Hypothalamus (tissue), 51 donors: ENCODE measurements around the gene CRABP1.

Experiments
- DNase-seq, 51 donors: peaks; one replicate each; lab custom pipeline; 2025; lab: John Stamatoyannopoulos, UW

Gene CRABP1

DNA sequence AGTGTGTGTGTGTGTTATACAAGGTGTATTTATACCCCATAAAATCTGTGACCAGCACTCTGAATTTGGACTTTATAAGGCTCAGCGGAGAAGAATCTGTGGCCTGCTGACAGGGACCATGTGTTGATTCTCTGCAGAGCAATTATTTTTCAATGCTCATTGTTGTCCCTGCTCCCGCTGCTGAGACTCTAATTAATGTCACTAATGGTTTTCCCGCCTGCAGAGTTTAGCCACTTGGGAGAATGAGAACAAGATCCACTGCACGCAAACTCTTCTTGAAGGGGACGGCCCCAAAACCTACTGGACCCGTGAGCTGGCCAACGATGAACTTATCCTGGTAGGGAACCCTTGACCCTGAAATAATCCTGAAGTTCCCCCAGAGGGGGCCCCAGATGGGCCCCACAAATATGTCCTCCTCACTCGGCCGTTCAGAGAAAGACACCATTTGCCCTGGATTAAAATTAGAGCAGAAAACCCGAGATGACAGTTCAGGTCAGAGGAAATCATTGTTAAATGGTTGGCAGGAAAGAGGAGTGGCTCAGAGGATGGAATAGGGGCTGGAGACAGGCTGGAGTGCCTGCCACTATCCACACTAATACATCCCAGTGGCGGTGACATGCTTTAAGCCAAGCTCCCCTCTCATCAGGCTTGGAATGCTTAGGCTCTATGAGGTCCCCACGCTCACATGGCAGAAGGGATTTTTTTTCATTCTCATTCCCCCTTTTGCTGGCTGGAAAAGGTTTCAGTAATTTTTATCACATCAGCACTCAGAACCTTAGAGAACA, 3.3 kb downstream of the CRABP1 start:
- DNase-seq: no peak

DNA sequence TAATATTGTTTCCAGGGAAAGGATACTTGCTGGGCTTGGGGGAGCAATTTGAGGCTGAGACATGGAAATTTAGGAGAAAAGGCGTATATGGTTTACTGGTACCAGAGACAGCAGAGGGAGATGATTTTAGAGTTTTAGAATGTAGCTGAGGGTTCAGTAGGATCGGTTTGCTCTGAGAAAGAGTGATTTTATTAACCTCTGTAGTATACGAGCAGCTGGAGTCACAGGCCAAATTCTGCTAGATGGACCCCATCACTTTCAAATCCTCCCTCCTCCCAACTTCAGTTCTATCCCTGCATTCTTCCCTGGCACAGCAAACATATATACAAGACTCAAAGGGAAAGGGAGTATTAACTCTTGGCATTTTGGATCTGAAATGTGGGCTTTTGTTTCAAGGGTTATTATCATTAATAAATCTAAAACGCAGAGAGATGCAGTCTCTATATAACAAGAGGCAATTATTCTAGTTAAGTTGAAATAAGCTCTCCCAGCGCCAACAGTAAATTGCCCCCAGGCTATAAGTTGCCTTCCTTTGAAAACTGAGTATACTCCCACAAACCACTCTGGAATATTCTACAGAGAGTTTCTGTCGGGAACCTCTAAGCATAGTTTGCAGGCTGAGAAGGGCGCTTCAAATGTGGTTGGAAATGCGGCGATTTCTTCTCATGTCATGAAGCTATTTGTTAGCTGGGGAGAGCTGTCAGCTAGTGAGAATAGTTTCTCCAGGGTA, 5.4 kb downstream of the CRABP1 start:
- DNase-seq: no peak

- no peak for DNase-seq
Observed at GRCh38 chr15:78347586-78348543, 7.7 kb downstream of the CRABP1 start.

DNA sequence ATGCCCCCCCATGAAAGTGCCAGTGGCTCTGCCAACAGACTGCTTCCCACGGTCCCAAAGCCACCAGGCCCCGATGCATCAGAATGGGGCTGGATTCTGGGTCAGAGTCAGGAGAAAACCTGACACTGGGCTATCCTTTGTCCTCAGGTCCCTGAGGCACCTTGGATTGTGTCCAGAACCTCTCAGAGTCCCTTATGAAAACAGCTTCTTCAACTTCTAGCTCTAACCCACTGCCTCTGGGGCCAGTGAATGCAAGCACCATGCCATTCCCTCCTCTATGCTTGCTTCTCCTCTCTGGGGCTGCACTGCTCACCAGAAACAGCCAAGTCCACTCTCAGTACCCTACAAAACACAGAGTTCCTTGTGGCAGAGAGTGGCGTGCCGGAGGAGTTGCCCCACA, 9.9 kb downstream of the CRABP1 start:
- peak in 1 of 51 donors; percentile 8 for DNase-seq

- no peak for DNase-seq
Observed at GRCh38 chr15:78351539-78351938, 11.4 kb downstream of the CRABP1 start.

GRCh38 chr15:78353093-78353492, 12.9 kb downstream of the CRABP1 start:
- DNase-seq: no peak

DNA sequence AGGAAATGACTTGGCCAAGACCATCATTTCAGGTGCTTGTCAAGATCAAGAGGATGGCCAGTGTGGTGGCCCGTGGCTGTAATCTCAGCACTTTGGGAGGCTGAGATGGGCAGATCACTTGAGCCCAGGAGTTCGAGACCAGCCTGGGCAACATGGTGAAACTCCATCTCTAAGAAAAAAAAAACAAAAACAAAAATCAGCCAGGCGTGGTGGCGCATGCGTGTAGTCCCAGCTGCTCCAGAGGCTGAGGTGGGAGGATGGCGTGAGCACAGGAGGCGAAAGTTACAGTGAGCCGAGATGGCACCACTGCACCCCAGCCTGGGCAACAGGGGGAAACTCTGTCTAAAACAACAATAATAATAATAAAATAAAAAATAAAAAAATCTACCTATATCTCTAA, 15.0 kb downstream of the CRABP1 start:
- no peak for DNase-seq

DNA sequence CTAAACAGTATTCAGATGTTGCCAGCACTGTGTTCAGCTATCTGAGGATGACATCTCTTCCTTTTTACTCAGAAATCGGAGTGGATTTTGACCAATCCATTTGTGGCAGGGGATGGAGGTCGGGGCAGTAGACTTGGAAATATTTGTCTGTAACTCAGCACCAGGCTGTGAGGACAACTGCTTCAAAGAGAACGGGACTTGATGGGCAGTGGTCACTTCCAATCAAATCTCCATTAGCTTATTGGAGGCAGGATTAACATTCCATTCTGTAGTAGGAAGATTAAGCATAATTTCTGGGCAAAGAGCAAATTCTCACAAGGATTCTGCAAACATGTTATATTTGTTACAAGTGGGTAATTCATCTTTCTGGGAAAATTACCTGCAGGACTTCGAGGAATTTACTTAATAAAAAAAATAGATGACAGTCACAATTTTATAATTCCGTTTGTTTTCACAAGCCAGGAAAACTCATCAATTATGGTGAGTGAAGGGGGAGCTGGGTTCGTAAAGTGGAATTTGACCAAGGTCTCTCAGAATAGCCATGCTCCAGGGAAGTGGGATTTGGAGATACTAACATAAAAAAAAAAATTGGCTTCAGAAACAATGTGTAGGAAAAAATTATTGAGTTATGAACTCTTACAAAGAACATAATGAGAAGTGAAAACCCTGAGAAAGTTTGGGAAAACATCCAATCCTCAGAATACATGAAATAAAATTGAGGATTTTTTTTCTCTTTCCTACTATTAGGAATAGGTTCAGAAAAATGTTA, 18.1 kb downstream of the CRABP1 start:
- DNase-seq: no peak

DNA sequence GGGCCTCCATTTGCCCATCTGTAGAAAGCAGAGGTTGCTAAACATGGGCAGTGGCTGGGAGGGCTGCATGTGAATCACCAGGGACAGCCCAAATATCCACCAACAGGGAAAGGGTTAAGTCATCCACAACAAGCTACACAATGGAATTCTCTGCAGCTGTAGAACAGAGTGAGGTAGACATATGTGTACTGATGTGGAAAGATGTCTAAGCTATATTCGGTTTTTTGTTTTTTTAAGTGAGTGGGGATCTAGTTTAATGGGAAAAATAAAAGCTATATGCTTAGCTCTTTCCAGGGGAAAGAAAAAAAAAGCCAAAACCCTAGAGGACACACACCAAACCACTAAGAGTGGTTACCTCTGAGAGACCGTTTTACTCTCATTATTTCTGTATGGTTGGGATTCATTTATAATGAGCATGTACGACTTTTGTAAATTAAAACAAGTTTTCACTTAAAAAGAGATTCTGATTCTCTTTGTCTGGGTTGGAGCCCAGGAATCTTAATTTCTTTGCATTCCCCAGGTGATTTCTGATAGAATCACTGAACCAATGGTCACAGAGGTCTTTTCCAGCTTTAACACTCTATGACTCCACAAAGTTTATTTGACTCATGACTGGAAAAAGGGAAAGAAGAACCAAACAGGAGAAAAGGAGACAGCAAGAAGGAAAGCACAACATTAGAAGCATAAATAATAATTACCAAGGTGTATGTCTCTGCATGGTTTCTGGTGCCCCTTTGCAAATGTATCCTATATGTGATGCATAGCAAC, 19.1 kb downstream of the CRABP1 start:
- no peak for DNase-seq

- DNase-seq: no peak
Observed at GRCh38 chr15:78360367-78360801, 20.2 kb downstream of the CRABP1 start.

DNA sequence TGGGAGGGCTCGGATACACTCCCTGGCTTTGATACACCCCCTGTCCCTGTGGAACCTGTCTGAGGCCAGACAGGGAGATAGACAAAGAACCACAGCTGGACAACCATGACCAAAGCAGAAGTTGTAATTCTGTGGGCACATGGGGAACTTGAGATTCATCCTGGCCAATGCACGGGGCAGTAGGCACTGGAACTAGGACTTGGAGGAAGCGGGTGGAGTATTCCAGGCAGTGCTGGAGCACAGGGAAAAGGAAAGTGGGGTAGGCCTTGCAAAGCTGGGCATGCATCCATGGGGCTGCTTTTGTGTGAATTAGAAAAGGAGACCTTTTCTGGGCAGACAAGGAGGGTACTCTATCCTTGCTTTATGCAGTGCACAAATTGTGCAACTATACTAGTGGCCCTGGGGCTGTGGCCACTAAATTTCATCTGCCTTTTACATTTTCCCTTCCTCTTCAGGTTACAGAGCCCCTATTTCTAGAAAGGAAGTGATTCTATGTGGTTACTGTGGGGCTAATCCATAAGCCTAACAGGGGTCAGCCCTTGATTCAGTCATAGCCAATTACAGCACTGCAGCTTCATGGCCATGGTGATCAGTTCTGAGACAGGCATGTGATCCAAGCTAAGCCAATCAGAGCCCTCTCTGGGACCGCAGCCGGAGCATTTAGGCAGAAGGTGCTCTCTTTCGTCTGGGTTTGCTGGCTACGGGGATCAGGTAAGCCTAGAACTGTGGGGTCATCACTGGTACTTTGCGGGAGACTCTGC, 21.0 kb downstream of the CRABP1 start:
- peak in 11 of 51 donors; percentile 2 to 42 (median 25) for DNase-seq

DNA sequence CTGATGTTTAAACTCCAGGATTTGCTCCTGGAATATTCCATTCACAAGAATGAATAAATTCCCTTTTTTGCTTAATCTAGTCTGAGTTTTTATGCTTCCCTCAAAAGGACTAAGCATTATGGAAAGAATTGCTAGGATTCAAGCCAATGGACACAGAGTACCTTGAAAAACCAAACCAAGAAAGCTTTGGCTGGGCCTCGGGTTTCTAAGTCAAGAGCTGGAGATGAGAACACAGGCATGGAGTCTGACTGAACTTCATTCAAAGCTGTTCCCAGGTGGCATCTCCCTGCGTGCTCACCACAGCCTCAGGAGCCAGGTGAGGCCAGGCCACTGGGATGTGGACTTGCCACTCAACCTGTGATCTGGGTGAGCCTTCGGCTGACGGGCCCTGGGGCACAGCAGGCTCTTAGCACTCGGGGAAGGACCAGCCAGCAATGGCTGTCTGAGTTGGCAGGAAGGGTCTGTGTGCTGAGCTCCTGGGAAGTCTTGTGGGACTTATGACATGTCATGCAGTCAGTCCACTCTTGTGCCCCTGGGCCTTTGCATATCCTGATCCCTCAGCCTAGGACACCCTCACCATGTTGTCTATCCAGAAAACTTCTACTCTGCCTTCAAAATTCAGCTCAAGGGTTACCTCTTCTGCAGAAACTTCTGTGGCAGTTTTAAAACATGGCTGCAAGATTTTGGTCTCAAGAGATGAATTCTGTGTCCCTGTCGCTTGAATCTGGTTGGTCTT, 21.8 kb downstream of the CRABP1 start:
- no peak for DNase-seq

DNA sequence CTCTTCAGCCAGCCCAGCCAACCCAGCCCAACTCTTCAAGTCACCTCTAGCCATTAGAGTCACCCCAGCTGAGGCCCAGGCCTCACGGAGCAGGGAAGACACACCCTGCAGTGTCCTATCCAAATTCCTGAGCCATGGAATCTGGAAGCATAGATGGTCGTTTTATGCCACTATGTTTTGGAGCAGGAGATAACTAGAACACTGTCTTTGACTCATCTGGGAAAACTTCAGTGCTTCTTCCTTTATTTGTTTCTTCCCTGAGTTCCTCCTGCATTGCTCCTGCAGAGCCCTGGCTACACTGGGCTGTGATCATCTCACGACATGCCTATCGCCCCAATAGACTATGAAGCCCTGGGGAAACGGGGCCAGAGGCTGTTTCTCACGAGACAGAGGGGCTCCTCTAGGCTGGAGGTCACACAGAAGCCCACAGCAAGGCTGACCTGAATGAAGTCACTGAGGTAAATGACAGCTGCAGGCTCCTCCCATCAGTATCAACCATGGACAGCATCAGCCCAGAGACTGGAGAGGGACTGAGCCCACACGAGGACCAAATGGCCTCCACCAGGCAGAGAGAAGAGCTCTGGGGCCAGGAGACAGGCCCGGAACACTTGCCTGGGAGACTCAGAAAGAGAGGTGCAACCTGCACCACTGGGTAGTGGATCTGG, 22.7 kb downstream of the CRABP1 start:
- no peak for DNase-seq

- no peak for DNase-seq
Observed at GRCh38 chr15:78363381-78363734, 23.2 kb downstream of the CRABP1 start.

GRCh38 chr15:78364233-78364632, 24.1 kb downstream of the CRABP1 start:
- peak in 38 of 51 donors; percentile 15 to 85 (median 57) for DNase-seq

GRCh38 chr15:78365917-78366316, 25.8 kb downstream of the CRABP1 start:
- DNase-seq: peak in 1 of 51 donors; percentile 18

DNA sequence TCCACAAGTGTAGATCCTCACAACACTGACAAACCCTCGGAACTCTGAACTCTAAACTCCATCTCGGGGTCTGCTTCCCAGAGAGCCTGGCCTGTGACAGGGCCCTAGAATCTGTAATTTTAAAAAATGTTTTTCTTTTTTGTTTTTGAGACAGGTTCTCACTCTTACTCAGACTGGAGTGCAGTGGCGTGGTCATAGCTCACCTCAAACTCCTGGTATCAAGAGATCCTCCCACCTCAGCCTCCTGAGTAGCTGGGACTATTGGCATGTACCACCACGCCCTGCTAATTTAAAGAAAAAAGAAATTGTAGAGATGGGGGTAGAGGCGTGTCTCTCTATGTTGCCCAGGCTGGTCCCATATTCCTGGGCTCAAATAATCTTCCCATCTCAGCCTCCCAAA, 26.2 kb downstream of the CRABP1 start:
- no peak for DNase-seq
